Measurements from ENCODE around the gene RBM6. TPM values are rescaled to one million over a fixed set of nuclear protein-coding genes. Genes with fewer than 3 reads are reported as not detected.
"Not testable (repeated sequence)": the region's sequence is repeated elsewhere in the genome, so short reads cannot be mapped to it uniquely, and the experiment has no call there.

RBM6 gene
- total RNA-seq, 1 donor from 2014 or later, result 71.5 TPM

- no peaks in the 10 kb centered on the region for H3K9me3 ChIP-seq
- no peak overlapping the region for H3K4me3 ChIP-seq
- no peak for TF ChIP-seq CTCF (IDR thresholded peaks at IDR 0.05)
- intact Hi-C loops (cut with DNase I), result no loop called here
- DNase-seq (ENCODE audit: extremely low spot score in 2 of 2), result no peak
- no peaks in the 10 kb centered on the region for H3K27me3 ChIP-seq
- peaks cover 0 to 44% of the 10 kb centered on the region in 2 donors for H3K36me3 ChIP-seq
- H3K27ac ChIP-seq, result no peak overlapping the region
- H3K4me1 ChIP-seq, result no peaks in the 10 kb centered on the region
Observed at GRCh38 chr3:50078091-50078490, 138.1 kb downstream of the RBM6 start.

- no peak overlapping the region for H3K4me3 ChIP-seq
Observed at GRCh38 chr3:50078622-50079021, 138.7 kb downstream of the RBM6 start.

GRCh38 chr3:50084951-50085350, 145.0 kb downstream of the RBM6 start:
- H3K9me3 ChIP-seq; H3K36me3 ChIP-seq; H3K4me1 ChIP-seq; H3K27ac ChIP-seq; DNase-seq (ENCODE audit: extremely low spot score in 2 of 2); H3K27me3 ChIP-seq; H3K4me3 ChIP-seq; intact Hi-C loops (cut with DNase I): not testable (repeated sequence)

More at GRCh38 chr3:50078622-50079021, 138.7 kb downstream of the RBM6 start:
- no peak for TF ChIP-seq CTCF (IDR thresholded peaks at IDR 0.05)
- TF ChIP-seq POLR2AphosphoS5 (IDR thresholded peaks at IDR 0.05; ENCODE audit: insufficient read depth in 1 of 2, low read depth in 1 of 2), result no peak
- TF ChIP-seq POLR2A (IDR thresholded peaks at IDR 0.05), result no peak
- Histone ChIP-seq H3K36me3 (peaks cover 0 to 39% of the 10 kb centered on the region in 2 donors), H3K4me1 (no peaks in the 10 kb centered on the region), H3K27me3 (no peaks in the 10 kb centered on the region), H3K9me3 (no peaks in the 10 kb centered on the region), H3K27ac (no peak overlapping the region)
- no peak for DNase-seq (ENCODE audit: extremely low spot score in 2 of 2)
- intact Hi-C loops (cut with DNase I), result no loop called here

- intact Hi-C loops (cut with DNase I), result no loop called here
- Histone ChIP-seq H3K27me3 (no peaks in the 10 kb centered on the region), H3K4me3 (peak within 1 kb of the TSS; percentile 66 to 98), H3K27ac (peak within 1 kb of the TSS; percentile 88), H3K36me3 (peaks cover 0 to 36% of the 10 kb centered on the region in 2 donors), H3K4me1 (peaks cover 20% of the 10 kb centered on the region), H3K9me3 (no peaks in the 10 kb centered on the region)
- TF ChIP-seq CTCF (IDR thresholded peaks at IDR 0.05), result peak in 1 of 3 experiments; percentile 7
- peak; percentile 93 to 97 for TF ChIP-seq POLR2AphosphoS5 (IDR thresholded peaks at IDR 0.05; ENCODE audit: insufficient read depth in 1 of 2, low read depth in 1 of 2)
- TF ChIP-seq POLR2A (IDR thresholded peaks at IDR 0.05), result peak; percentile 19 to 59
- peak in 1 of 2 donors; percentile 93 for DNase-seq (ENCODE audit: extremely low spot score in 2 of 2)
Observed at GRCh38 chr3:50088725-50089608, 149.0 kb downstream of the RBM6 start, which contains the start of gene RBM5. Gene RBM5, plus strand, starts transcription at chr3:50088919. Its CDS starts 1,516 bp downstream, at chr3:50090435.

- TF ChIP-seq POLR2AphosphoS5 (IDR thresholded peaks at IDR 0.05; ENCODE audit: insufficient read depth in 1 of 2, low read depth in 1 of 2) (no peak), POLR2A (IDR thresholded peaks at IDR 0.05) (no peak), CTCF (IDR thresholded peaks at IDR 0.05) (no peak)
- no peak for DNase-seq (ENCODE audit: extremely low spot score in 2 of 2)
Observed at GRCh38 chr3:50089609-50089945, 149.6 kb downstream of the RBM6 start.

More at GRCh38 chr3:50089609-50089945, 149.6 kb downstream of the RBM6 start:
- Histone ChIP-seq H3K27ac (peak overlapping the region; percentile 88), H3K4me1 (peaks cover 20% of the 10 kb centered on the region), H3K27me3 (no peaks in the 10 kb centered on the region), H3K9me3 (no peaks in the 10 kb centered on the region), H3K4me3 (peak overlapping the region; percentile 66 to 98), H3K36me3 (peaks cover 0 to 42% of the 10 kb centered on the region in 2 donors)
- intact Hi-C loops (cut with DNase I), result no loop called here

All from vagina (tissue), 2 donors.